DMS79 (cell line): ENCODE data around the gene MDGA2.
"Not testable (repeated sequence)": the region's sequence is repeated elsewhere in the genome, so short reads cannot be mapped to it uniquely, and the experiment has no call there.

Experiments used
- DNase-seq: peaks from one replicate; lab custom pipeline; 2025; lab: John Stamatoyannopoulos, UW

MDGA2 gene

DNA sequence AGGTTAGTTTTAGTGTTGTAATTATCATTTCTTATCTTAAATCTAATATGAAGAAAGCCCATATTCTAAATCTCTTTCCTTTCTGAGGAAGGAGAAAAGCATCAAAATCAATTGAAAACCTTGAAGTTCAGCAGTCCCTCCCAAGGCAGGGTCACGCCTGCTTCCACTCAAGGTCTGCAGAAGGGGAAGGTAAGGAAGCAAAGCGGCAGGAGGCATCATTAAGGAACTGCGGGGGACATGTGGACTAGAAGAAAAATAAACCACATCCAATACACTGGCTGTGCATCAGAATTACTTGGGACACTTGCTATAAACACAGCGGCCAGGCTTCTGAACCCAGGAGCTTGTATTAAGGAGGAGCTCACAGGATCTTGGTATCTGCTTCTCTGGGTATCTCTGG, 759.9 kb downstream of the MDGA2 start:
- not testable (repeated sequence) for DNase-seq

DNA sequence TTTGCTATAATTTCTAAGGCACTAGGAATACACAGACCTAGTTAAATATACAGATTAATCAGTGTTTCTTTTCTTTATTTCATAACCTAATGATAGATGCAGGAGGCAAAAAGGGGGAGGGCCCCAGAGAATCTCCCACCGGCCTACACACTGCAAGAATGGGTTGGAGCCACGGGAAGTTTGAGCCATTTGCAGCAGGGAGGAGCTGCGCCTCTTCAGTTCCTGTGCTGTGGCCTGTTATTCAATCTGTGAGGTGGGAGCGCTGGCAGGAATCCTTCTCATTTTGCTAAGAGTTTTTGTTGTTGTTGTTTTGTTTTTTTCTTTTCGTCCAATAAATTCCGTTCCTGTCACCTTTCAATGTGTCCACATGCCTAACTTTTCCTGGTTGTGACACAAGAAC, 772.6 kb downstream of the MDGA2 start:
- DNase-seq: no peak

DNA sequence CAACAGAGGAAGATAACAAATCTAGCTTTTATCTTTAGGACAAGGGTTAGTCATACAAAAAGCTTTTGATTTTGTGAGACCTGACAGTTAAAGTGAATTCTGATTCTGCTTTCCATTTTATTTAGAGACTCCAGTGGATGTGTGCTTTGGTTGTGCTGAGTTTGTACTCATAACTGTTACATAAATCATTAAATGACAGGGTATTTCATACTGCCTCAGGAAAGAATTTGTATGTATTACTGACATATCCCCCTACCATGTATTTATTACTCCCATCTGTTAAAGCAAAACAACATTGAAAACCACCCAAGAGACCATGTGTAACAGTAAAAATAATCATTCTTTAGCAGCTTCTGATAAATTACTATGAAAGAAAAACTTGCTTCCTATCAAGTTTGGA, 780.9 kb downstream of the MDGA2 start:
- no peak for DNase-seq

DNA sequence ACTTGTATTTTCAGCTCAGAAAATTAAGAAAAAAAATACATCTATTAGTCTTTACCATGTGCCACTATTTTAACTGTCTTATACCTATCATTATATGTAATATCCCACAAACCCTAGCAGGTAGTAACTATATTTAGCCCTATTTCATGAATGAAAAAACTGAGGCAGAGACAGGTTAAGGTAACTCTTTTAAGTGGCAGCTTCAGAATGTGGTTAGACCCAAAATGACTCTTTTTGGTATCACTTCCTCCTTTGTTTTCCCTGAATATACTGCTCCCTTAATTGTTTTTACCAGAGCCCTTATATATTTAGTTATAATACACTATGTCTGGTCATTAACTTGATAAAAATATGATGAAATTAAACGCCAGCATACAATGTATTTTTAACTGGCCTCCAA, 788.3 kb downstream of the MDGA2 start:
- DNase-seq: no peak

DNA sequence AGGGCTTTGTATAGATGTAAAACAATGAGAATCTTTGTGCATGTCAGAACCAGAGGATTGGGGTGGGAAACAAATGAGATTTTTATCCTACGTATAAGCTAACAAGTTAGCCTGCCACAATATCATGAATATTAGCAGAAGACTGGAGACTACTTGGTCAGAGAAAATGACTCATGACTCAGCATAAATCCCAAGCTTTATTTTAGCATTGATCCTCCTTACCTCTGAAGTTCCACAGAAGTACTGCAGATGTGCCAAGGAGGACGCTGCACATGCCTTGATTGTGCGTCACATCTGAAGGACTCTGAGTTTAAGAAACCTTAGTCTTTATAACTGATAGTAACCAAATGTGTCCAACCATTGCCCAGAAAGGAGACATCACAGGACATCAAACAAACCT, 789.8 kb downstream of the MDGA2 start:
- no peak for DNase-seq

DNA sequence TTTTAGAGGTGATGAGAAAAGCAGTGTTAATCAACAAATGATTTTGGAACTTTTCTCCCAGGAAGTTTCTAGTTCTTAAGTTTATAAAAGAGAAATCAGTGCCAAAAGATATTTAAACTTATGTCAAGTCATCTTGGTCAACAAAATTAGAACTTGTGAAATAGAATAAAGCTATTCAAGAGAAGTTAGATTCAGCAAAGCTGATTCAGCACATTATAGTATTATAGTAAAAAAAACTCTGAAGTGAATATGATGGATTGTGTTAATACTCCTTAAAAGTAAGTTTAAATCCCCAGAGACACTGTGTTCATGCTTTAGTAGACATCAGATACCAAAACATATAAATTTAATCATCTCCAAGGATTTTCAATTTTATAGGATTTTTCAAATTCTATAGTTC, 813.7 kb downstream of the MDGA2 start:
- no peak for DNase-seq

DNA sequence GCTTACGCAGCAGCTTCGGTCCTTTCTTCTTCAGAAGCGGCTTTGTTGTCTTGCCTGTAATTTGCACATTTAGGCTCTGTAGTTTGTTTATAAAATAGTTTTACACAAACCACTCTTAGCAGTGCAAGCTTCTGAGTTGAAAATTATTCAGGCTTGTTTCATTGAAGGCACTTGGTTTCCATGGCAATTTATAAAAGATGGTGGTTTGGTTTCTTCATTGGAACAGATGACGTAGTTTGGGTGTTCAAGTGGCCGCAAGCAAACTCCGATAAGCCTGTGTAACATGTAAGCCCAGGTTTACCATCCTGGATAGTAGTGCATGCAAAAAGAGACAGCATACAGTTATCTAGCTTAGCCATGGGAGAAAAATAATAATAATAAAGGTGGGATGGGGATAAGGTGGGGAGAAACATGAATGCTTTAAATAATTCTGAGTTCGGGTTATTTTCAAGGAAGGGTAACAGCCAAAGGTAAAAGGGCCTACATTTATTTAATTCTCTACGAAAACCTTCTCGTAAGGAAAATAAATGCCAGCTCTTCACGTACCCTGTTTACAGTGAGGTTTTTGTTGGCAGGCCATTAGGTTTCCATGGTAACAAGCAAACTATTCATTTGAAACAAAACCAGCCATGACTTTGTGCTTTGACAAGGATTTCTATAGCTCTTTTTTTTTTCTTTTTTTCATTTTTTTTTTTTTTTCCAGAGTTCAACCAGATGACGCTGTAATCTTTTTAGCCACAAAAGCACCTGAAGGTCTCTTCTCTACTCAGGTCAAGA, 834.3 kb downstream of the MDGA2 start:
- no peak for DNase-seq

DNA sequence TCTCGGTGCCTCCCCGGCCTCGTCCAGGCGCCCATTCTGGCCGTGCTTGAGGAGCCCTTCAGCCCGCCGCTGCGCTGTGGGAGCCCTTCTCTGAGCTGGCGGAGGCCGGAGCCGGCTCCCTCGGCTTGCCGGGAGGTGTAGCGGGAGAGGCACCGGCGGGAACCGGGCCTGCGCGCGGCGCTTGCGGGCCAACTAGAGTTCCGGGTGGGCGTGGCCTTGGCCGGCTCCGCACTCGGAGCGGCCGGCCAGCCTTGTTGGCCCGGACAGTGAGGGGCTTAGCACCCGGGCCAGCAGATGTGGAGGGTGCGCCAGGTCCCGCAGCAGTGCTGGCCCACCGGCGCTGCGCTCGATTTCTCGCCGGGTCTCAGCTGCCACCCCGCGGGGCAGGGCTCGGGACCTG, 855.1 kb downstream of the MDGA2 start:
- no peak for DNase-seq

DNA sequence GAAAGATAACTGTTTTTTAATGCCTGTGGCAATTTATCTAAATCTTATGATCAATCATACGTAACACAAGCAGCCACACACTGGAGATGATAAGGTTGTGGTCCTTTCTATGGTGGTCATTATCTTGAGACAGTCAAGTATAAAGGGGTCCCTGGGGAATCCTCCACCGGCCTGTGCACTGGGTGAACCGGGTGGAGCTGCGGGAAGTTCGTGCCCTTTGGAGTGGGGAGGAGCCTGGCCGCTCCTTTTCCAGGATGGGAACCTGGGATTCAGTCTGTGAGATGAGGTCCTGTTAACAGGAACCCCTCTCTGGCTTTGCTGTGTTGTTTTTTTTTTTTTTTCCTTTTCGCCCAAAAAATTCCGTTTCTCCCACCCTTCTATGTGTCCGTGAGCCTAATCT, 856.3 kb downstream of the MDGA2 start:
- DNase-seq: no peak

DNA sequence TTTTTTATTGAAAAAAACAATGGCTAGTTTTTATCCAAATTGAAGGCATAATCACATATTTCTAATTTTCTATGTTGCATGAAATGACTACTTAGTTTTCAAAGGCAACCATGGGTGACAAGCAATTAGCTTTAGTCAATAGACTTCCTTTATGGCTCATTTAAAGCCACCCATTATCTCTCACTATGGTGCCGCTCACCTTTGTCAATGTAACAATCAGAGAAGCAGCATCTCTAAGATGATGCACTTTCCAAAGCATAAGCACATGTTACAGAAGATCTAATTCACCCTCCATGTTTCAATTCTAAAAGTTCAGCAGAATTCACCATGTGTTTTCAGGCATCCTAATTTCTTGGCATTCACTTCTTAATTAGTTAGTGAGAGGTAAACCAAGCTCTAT, 857.3 kb downstream of the MDGA2 start:
- DNase-seq: peak; percentile 70

DNA sequence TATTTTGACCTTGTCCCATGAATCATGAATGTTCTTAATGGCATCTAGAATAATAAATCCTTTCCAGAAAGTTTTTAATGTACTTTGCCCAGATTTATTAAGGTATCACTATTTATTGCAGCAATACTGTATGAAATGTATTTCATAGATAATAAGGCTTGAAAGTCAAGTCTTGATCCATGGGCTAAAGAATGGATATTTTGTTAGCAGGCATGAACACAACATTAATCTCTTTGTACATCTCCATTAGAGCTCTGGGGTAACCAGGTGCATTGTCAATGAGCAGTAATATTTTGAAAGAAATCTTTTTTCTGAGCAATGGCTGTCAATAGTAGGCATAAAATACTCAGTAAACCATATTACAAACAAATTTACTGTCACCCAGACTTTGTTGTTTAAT, 882.3 kb downstream of the MDGA2 start:
- DNase-seq: no peak
